ENCODE results near the gene RNF144B.
"Not testable (repeated sequence)": the region's sequence is repeated elsewhere in the genome, so short reads cannot be mapped to it uniquely, and the experiment has no call there.

Gene RNF144B

GRCh38 chr6:18451756-18452155 is 64.6 kb downstream of the RNF144B start:
- no peak for DNase-seq (ENCODE audit: low read depth)

DNA sequence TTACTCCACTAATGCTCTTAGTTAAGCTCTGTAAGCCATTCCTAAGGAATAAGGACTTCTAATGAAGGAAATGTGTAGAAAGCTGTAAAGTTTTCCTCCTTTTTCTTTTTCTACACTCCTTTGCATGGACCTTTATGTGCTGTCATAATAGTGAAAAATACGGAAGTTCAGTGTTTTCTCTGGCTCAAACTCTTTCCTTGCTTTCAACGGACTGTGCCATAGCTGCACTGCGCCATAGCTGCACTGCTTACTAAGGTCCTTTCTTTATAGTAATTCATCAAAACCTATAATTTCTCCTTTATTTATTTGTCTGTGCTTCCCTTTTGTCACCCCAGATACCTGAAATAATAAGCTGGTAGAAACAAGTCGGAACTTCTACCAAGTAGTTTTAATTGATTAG is 67.3 kb downstream of the RNF144B start:
- no peak for DNase-seq (ENCODE audit: low read depth)
- no peak overlapping the region for H3K4me3 ChIP-seq (ENCODE audit: low read depth, low read length)
- no peak for TF ChIP-seq CTCF (IDR thresholded peaks at IDR 0.05; ENCODE audit: low read depth, low read length)

More at GRCh38 chr6:18451756-18452155, 64.6 kb downstream of the RNF144B start:
- H3K4me3 ChIP-seq (ENCODE audit: low read depth, low read length) = no peak overlapping the region
- TF ChIP-seq POLR2A (IDR thresholded peaks at IDR 0.05; ENCODE audit: extremely low read depth, insufficient read length) = no peak

DNA sequence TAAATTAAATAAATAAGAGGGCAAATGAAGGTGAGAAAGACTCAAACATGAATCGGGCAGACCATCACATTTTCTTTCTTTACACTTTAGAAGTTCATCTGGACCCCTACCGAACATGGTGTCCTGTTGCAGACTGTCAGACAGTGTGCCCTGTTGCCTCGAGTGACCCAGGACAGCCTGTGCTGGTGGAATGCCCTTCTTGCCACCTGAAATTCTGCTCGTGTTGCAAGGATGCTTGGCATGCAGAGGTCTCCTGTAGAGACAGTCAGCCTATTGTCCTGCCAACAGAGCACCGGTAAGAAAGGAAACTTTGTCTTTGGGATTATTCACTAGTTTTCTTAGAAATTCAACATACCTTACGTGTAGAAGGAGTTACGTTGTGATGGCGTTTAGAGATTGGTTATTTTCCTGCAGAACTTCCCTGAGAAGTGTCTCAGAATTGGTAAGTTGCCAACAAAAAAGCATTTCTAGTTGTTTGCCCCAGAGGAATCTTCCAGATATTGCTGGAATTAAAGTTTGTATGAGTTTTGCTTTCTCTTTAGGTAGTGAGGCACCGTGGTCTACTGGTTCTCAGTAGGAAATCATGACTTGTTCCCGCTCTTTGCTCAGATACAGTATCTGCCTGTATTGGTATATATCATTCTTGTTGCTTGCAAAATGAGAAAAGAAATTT is 70.1 kb downstream of the RNF144B start:
- DNase-seq (ENCODE audit: low read depth) = no peak
- no peak for TF ChIP-seq POLR2A (IDR thresholded peaks at IDR 0.05; ENCODE audit: extremely low read depth, insufficient read length)
- TF ChIP-seq MYC (IDR thresholded peaks at IDR 0.05; ENCODE audit: low read depth, low read length) = no peak
- no peak for TF ChIP-seq CTCF (IDR thresholded peaks at IDR 0.05; ENCODE audit: low read depth, low read length)
- no peak for TF ChIP-seq MAX (IDR thresholded peaks at IDR 0.05; ENCODE audit: low read depth, low read length)

DNA sequence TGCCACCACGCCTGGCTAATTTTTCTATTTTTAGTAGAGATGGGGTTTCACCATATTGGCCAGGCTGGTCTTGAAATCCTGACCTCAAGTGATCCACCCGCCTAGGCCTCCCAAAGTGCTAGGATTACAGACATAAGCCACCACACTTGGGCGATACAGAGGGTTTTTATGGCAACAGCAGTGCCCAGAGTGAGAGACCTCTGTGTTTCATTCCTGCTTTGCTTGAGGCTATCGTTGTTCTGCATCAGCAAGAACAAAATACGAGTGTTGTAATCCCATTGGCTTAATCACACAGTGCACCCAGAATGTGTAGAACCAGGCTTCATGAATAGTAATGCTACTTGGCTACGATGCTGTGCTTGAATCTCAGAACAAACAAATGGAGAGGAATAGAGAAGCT is 70.9 kb downstream of the RNF144B start:
- not testable (repeated sequence) for DNase-seq (ENCODE audit: low read depth); H3K4me3 ChIP-seq (ENCODE audit: low read depth, low read length)

More for the DNA sequence above, 70.1 kb downstream of the RNF144B start:
- no peak overlapping the region for H3K4me3 ChIP-seq (ENCODE audit: low read depth, low read length)

DNA sequence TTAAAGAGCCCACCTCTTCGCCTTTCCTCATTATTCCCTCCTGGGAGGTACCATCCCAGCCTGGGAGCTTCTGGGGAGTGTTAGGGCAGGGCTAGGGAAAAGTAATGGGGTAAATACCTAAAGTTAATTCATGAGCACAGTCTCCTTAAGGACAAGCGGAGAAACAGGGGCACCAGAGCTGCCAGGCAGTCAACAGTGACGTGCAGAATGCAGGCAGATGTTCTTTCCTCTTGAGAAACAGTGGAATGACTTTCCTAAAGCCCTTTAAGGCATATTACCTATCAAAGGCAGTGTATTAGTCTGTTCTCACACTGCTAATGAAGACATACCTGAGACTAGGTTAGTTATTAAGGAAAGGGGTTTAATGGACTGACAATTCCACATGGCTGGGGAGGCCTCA is 76.3 kb downstream of the RNF144B start:
- no peak for DNase-seq (ENCODE audit: low read depth)
- no peak for TF ChIP-seq MYC (IDR thresholded peaks at IDR 0.05; ENCODE audit: low read depth, low read length)
- no peak for TF ChIP-seq CTCF (IDR thresholded peaks at IDR 0.05; ENCODE audit: low read depth, low read length)
- no peak for TF ChIP-seq MAX (IDR thresholded peaks at IDR 0.05; ENCODE audit: low read depth, low read length)
- no peak for TF ChIP-seq POLR2A (IDR thresholded peaks at IDR 0.05; ENCODE audit: extremely low read depth, insufficient read length)
- no peak overlapping the region for H3K4me3 ChIP-seq (ENCODE audit: low read depth, low read length)

- H3K4me3 ChIP-seq (ENCODE audit: low read depth, low read length) = no peak overlapping the region
- DNase-seq (ENCODE audit: low read depth) = no peak
- no peak for TF ChIP-seq POLR2A (IDR thresholded peaks at IDR 0.05; ENCODE audit: extremely low read depth, insufficient read length)
- no peak for TF ChIP-seq CTCF (IDR thresholded peaks at IDR 0.05; ENCODE audit: low read depth, low read length)
- TF ChIP-seq MYC (IDR thresholded peaks at IDR 0.05; ENCODE audit: low read depth, low read length) = no peak
- TF ChIP-seq MAX (IDR thresholded peaks at IDR 0.05; ENCODE audit: low read depth, low read length) = no peak
These were observed 77.0 kb downstream of the RNF144B start for GRCh38 chr6:18464176-18464575.

- no peak for TF ChIP-seq POLR2A (IDR thresholded peaks at IDR 0.05; ENCODE audit: extremely low read depth, insufficient read length)
- TF ChIP-seq CTCF (IDR thresholded peaks at IDR 0.05; ENCODE audit: low read depth, low read length) = no peak
- TF ChIP-seq MYC (IDR thresholded peaks at IDR 0.05; ENCODE audit: low read depth, low read length) = no peak
- no peak for TF ChIP-seq MAX (IDR thresholded peaks at IDR 0.05; ENCODE audit: low read depth, low read length)
- no peak overlapping the region for H3K4me3 ChIP-seq (ENCODE audit: low read depth, low read length)
- no peak for DNase-seq (ENCODE audit: low read depth)
These were observed 78.4 kb downstream of the RNF144B start for GRCh38 chr6:18465410-18466154.

All from NB4 (cell line).